Activated naive CD4-positive, alpha-beta T cell treated with Interleukin-2 at 50 U/mL for 16 hours (primary cell): Measurements from ENCODE around the gene COL12A1.

Source experiments
- DNase-seq: peaks from one replicate; pipeline ENCODE4 v3.0.0-alpha.2; 2020

Gene COL12A1

DNA sequence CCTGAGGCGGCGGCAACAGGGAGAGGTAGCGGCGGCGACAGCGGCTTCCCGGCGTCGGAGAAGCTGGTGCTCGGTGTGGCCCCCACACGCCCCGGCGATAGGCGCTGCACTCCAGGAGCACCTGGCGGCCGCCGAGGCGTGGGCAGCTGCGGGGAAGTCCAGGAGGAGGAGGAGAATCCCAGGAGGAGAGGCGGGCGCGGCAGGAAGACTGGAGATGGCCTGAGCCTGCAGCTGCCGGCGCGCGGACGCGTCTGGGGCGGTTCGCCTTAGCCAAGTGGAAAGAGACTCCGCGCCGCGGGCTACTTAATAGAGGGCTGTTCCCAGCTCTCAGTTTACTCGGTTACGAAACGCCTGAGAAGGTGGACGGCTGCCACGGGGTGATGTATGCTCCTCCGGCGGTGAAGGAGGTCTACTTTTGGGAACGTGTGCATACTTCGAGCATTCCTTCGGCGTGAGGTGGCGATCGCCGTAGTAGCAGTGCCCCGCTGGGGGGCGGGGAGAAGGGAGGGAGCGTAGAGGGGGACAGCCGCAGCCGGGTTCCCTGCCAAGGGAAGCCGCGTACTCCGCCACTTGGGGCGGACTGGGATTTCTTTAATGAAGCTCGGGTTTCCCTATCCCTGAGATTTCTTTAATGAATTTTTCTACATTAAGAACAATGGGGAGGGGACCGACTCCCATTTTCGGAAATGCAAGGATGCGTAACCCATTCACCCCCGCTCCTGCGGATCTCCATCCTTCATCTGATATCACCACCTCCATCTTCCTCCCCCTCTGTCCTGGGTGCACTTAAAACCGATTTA, at the start of gene COL12A1:
Gene COL12A1 (minus strand): TSS at position 278 of the 800 bp plus-strand sequence. CDS start 3,261 bp downstream, outside the sequence.
- DNase-seq: peak; percentile 14

DNA sequence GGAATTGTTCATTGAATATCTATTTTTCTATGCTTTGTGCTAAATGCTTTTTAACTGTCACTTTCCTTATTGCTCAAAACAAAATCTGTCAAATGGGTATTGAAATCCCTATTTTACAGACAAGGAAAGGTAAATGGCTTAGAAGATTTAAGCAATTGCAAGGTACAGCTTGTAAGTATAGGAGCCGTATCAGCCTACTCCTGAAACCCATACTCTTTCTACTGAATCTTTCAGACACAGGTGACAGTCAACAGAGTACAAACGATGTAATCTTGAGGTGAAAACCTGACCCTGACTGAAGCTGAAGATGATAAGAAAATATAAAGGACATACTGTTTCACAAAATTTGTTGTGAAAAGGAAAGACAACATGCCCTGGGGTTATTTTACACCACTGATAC, 44.7 kb upstream of the COL12A1 start:
- no peak for DNase-seq

DNA sequence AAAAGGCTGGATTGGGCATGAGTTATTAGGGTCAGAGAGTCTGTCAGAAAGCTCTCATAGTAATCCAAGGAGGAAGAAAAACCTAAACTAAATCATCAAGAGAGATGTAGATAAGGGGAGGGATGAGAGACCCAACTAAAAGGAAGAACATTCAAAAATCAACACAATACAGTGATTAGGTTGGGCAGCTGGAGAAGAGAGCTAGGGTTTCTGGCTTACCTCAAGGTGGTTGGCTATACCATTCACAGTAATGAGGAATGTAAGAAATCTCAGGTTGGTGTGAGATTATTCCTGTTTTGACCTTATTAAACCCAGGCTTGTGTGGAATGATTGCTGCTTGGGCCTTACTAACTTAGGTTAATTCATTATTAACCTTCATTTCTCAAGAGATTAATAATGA, 44.0 kb upstream of the COL12A1 start:
- no peak for DNase-seq

DNA sequence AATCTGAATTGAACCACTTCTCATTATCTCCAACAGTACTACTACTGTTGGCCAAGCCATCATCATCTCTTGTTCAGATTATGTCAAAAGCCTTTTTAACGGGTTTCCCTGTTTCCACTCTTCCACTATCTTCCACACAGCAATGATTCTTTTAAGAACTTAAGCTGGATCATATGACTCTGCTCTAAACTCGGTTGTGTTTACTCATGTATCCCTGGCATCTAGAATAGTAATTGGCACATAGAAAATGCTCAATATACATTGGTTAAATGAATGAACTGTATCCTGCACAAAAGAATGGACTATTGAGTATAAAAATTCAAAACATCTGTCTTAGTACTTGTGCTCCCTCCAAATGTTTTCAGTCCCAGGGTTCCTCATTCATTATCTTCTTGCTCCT, 40.5 kb upstream of the COL12A1 start:
- DNase-seq: no peak

DNA sequence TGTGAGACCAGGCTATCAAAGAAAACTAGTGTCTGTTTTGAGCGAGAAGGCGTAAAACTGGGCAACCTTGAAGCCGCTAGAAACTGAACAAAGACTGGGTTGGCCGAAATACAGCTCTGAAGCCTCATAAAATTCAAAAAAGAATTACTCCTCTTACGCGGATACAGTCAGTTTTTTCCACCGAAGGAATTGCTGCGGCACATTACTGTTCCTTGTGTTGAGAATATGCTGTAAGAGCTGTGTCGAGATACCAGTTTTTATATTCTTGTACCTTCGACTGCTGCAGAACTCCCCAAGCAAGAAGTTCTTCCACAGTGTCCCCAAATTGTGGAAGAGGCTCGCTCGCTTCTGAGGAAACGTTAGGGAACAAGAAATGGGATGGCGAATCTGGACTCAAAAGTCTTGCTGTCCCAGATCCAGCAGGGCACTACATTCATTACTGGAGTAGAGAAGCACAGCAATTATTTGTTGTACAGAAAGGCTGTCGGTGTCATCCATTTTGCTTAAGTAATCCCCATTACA, 38.3 kb upstream of the COL12A1 start:
- no peak for DNase-seq

DNA sequence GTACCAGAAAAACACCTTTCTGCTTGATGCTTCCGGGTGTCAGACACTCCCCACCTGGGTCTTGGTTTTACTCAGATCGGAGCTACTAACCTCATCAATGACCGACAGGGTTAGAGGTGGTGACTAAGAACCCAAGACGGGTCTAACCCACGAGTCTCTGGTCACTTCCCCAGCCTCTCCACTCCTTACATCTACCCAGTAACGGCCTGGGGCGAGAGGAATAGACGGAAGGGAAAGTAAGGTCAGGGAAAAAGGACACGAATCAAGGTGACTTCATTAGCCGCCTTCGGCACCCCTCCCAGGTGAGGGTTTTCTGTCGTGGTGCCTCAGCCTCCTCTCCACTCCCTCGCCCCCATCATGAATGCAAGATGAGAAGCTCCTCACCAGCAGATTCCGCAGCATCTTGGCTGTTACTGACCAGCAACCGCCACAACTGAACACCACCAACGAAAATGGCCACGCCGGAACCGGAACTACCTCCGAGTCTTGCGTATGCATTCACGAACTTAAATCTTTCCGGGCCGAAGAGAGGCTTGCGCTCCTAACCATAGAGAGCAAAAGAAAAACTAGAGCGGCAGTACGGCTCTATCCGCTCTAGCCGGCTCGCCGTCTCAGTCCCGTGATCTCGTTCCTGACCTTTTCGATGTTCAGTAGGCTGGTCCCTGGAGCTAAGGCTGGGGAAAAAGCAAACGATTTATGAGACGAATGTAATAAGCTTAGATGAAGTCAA, 37.6 kb upstream of the COL12A1 start, which contains the start of gene COX7A2:
Gene COX7A2 (minus strand): TSS at position 469 of the 730 bp plus-strand sequence. CDS start 67 bp downstream, at position 402.
- peak; percentile 87 for DNase-seq

DNA sequence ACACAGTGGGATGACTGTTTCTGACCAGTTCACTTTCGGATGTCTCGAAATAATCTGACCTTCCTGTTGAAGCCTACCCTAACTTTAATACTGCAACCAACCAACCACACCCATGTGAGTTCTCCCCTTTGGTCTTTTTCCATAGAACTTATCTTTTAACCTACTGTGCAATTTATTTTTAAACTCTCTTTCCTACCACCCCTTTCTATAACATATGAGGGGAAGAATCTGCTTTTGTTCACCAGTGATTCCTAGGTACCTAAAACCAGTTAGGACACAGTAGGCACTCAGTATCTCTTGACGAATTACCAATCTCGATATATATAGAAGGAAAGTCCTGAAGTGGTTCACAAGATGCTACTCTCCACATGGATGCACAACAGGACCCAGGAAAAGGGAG, 30.8 kb upstream of the COL12A1 start:
- DNase-seq: no peak

DNA sequence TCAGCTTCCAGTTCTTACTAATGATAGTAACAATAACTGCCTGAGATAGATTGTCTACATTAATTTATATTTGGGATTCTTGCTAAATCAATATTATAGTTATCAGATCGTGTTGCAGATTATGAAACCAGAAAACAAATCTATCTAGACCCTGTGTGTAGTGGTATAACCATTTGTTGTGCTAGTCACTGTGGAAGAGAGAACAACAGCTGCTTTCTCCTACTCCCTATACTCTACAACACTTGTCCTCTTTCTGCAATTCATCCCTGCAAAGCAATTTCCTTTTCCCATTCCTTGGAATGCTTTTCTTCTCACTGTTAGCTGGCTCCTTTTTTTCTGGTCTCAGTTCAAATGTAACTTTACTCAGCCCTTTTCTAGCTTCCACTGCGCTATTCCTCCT, 29.4 kb upstream of the COL12A1 start:
- no peak for DNase-seq

DNA sequence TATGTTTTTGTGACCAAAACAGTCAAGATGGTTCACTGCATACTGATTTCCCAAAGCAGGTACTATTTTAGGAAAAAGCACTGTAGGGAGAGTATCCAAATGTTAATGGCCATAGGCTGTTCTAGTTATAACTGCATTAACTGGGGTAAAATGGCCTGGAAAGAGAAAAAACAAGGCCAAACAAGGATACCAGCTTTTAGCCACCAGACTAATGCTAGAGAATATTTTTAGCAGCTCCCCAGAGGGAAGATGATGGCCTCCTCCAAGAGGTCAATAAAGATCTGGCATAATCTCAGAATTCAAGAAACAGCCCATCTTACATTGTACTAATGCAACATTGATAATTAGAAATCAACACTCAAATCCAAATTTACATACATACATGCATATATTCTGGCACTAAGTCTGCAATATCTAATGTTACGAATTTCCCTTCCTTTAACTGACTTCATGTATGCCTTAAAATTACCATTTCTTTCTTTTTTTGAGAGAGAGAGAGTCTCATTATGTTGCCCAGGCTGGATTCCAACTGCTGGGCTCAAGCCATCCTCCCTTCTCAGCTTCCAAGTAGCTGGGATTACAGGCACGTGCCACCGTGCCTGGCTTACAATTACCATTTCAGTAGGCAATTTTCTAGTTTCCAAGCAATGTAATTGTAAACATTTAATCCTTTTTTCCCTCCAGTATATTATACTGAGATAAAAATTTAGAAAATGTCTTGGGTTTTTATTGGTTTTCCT, 28.4 kb upstream of the COL12A1 start:
- DNase-seq: no peak

DNA sequence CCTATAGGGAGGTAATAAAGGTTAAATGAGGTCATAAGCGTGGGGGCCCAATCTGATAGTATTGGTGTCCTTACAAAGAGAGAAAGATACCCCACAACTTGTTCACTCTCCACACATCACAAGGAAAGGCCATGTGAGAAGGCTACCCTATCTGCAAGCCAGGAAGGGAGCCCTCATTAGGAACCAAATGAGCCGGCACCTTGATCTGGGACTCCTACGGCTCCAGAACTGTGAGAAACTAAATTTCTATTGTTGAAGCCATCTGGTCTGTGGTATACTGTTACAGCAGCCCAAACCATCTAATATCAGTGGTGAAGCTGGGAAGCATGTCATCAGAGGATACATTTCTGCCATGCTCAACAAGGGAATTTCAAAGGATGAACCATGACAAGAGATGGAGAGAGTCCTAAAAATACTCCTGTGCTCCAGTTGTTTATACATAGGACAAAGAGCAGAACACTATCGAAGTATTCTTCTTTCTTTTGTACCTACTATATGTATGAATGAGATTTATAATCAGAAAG, 27.3 kb upstream of the COL12A1 start:
- DNase-seq: no peak

DNA sequence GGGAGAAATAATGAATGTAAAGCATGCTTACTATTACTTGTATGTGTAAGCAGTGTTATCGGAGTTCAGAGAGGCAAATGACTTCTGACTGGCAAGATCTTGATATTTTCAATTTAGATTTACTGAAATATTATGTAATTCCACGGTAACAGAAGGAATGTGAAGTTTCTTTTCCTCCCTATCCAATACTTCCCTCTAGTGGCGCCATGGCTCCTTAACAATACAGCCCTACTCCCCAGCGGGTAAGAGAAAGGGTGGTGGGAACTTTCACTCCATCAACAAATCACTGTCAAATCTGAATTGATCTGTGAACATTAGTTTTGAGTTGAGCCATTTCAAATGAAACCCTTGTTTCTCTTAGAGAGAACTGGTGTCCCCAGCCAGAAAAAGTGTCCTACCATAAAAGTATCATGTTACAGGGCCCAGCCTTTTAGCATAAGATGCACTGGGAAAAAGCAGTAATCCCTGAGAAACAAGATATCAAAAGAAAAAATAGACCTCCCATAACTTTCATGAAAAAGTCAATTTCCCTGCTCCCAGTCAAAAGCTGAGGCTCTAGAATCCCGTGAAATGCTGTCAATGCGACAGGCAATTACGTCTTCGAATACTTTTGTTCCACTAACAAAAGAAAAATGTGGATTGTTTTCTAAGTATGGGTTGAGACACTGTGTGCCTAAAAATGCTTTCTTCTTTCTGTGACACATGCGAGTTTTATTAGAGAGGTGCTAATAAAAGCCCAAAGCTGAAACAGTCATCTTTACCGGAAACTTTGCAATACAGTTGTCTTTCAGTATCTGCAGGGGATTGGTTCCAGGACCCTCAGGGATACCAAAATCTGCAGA, 24.9 kb upstream of the COL12A1 start:
- DNase-seq: no peak

DNA sequence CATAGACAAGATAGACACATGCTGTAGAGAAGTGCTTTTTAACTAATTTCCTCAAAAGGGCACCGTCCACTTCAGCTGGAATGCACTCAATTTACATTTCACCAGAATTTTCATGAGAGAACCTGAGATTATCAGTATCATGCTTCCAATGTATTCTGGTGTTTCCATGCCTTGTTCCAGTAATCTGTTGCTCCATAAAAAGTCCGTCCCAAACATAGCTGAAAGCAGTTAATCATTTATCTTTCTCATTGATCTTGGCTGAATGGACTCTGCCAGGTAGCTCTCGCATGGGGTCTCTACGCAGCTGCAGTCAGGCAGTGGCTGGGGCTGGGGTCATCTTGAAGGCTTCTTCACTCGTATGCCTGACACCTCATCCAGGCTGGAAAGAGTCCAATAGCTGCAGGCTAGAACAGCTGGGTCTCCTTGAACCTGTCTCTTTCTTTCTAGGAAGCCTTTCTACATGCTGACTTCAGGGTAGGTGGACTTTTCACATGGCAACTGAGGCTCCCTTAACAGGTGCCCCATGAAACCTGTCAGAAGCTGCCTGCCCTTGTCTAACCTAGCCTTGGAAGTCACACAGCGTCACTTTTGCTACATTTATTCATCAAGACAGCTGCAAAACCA, 18.6 kb upstream of the COL12A1 start:
- DNase-seq: no peak

DNA sequence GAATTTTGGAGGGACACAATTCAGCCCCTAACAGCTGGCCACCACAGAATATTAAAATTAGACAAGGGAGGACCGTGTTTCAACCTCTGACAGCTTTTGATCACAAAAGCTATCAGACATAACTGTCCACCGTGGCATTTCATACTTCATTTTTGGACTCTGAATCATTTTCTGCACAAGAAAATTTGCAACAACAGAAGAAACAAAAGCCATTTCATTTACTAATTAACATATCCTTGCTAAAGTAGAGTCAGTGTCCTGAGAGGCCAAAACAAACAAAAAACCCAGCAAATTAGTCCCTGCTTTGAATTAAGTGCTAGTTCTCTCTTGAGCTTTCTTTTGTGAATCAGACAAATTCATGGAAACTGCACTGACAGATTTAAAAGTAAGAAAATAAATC, 17.6 kb upstream of the COL12A1 start:
- DNase-seq: no peak

DNA sequence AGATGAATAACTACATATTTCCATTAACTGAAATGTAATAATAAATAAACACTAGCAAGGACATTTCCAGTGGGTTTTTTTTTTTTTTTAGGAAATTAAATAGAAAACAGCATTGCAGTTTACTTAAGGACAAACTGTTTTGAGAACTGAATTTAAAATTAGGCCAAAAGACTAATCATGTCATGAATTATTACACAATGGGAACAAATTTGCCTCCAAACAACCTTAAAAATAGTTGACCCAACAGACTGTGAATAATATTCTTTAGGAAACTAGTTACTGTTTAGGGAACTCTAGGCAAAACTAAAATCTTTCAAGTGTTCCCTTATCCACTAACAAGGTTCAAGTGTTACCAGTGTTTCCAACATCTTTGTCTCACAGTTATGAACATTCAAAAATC, 16.4 kb upstream of the COL12A1 start:
- no peak for DNase-seq

DNA sequence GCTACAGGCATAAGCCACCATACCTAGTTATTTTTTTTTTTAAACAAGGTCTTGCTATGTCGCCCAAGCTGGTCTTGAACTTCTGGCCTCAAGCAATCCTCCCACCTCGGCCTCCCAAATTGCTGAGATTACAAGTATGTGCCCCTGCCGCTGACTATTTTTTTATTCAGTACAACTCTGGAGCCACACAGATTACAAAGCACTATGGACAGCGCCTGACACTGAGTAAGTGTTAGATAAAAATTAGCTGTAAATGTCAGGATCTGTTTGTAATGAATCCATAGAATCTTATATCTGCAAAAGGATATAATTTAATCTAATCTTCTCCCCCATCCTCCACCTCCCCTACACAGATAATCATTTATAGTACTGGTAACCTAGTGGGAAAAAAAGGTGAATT, 15.3 kb upstream of the COL12A1 start:
- DNase-seq: no peak

DNA sequence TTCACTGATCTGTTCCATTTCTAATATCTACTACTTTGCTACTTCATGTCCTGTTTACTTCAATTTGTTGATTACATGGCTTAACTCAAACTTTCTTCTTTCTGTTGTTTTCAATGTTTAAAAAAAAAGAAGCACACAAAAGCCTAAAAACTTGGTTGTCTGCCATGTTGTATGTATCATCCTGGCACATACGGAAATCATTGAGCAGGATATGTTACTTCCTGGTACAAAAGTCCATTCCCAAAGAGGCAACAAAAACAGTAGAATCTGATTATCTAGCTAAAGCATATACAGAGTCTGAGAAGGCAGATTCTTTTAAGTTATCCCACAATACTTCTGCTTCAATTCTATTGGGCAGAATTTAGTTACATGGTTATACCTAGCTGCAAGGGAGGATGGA, 14.5 kb upstream of the COL12A1 start:
- no peak for DNase-seq

DNA sequence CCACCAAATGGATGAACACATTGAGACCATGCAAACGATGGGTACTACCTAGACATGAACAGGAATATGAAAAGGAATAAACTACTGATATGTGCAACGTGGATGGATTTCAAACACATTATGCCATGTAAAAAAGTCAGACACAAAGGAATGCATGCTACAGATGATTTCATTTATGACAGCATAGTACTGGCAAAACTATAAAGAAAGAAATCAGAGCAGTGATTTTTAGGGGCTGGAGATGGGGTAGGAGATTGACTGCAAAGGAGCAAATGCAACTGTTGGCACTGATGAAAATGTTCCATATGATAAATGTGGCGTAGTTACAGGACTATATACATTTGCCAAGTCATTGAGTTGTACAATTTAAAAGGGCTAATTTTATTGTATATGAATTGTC, 13.4 kb upstream of the COL12A1 start:
- DNase-seq: no peak

DNA sequence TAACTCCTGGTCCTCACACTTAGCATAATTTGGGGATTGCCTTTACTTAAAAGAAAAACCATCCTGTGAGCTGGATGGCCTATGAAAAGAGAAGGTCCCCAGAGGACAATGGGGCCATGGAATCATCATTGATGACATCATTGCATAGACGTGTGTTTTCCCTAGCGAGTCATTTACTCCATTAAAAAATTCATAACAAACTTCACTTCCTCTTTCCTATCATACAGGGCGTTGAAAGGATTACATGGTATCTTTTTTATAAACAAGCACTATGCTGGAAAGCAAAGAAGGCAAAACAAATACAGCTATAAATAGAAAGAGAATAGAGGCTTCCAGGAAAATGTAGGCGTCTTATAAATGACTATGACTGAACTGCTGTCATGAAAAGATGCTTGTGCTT, 11.3 kb upstream of the COL12A1 start:
- DNase-seq: no peak

DNA sequence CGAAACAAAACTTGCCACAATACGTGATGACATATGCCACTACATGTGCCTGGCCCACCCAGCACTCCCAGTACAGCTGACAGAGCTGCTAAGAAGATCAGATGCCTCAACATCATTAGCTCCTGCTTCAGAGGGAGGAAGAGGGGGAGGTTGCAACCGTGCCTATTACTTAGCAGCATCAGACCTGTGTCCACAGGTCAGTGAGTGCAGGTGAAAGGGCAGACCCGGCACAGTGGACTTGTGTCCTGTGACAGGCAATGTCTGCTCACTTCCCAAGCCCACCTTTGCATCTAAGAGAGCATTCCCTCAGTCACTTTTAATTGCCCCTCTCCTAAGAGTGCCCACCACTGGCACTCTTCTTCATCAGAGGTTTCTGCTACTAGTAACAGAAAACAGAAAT, 9.4 kb upstream of the COL12A1 start:
- no peak for DNase-seq

DNA sequence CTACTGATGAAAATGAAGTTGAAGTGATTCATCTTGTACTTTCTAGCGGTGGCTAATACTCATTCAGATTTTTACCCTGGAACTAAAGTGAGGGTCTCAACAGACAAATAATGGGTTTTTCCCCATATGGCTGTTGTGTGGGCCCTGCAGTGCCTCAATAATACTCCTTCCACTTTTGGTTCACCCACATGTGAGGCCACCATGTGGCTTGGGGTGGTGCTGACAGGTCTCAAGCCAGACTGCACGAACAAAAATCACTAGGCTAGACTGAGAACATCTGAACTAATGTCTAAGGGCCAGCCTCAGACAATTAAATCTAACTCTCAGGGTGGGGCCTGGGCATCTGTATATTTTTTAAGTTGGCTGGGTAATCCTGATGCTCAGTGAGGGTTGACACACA, 7.9 kb upstream of the COL12A1 start:
- peak; percentile 10 for DNase-seq

DNA sequence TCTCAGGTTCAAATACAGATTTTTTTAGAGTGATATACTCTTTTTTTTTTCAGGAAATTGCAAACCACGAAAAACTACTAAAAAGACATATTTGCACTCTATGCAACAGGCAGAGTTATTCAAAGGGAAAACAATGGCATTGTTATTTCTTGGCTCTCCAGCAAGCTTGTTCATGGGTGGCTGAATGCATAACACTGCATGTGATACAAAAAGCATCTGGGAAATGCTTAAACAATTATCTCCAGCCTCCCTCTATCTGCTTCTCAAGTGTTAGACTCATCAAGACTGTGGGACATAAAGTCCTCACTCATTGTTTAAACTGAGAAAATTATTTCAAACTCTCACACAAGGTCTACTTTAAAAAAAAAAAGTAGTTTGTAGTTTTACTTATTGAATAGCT, 7.3 kb upstream of the COL12A1 start:
- no peak for DNase-seq
